C1 segment of cervical spinal cord (tissue), 14 donors: ENCODE measurements around the gene NCF4.

Experiments
- DNase-seq, 14 donors: peaks; one replicate each; lab custom pipeline; 2025; lab: John Stamatoyannopoulos, UW

The NCF4 gene

DNA sequence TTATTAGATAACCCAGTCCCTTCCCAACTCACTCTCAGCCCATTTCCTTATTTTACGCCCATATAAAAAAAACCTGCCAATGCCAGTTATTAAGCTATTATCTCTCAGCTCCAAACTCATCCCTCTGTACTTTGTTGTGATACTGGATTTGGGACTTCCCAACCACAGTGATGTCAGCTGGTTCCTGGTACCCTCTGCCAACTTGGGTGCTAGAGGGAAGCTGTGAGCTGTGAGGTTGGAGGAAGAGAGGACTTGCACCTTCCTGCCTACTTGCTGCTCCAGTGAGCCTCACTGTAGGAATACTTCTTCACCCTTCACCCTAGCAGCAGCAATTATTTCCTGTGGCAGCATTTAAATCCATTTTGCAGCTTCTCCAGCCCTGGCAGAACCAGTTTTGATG is 33.5 kb downstream of the NCF4 start:
- DNase-seq: no peak

DNA sequence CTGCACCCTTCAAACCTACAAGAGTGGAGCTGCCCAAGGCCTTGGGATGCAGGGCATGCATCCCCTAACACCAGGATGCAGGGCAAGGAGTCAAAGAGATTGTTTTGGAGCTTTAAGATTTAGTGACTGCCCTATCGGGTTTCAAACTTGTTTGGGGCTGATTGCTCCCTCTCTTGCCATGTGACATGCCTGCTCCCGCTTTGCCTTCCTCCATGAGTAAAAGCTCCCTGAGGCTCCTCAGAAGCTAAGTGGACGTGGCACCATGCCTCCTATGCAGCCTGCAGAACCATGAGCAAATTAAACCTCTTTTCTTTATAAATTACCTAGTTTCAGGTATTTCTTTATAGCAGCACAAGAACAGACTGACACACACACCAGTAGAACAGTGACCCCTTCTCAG is 36.8 kb downstream of the NCF4 start:
- no peak for DNase-seq

- no peak for DNase-seq
Observed at GRCh38 chr22:36898690-36899089, 37.9 kb downstream of the NCF4 start.

DNA sequence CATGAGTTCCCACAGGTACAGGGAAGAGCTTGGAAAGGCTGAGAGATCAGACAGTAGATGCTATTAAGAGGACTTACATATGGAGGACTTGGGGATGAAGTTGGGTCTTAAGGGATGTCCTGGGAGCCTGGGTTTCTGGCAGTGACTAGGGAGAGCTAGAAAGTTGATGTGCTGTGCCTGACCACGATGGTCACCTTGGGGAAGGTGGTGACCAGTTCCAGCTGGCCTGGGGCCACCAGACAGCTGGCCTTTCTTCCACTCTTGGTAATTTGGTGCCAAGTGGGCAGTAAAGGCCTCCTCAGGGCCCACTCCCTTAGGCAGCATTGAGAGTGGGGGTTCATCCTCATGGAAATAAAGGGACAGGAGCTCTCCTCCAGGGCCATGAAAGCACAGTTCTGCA is 38.7 kb downstream of the NCF4 start:
- DNase-seq: no peak

GRCh38 chr22:36900225-36900624 is 39.4 kb downstream of the NCF4 start:
- DNase-seq: no peak

- no peak for DNase-seq
Observed at GRCh38 chr22:36900880-36901279, 40.1 kb downstream of the NCF4 start.

GRCh38 chr22:36901411-36902142 is 40.8 kb downstream of the NCF4 start:
- no peak for DNase-seq

GRCh38 chr22:36902143-36902926 is 41.5 kb downstream of the NCF4 start:
- no peak for DNase-seq

- no peak for DNase-seq
Observed at GRCh38 chr22:36904260-36904880, 43.6 kb downstream of the NCF4 start.

- no peak for DNase-seq
Observed at GRCh38 chr22:36907253-36908195, 46.7 kb downstream of the NCF4 start.

GRCh38 chr22:36910461-36910860 is 49.7 kb downstream of the NCF4 start:
- no peak for DNase-seq

DNA sequence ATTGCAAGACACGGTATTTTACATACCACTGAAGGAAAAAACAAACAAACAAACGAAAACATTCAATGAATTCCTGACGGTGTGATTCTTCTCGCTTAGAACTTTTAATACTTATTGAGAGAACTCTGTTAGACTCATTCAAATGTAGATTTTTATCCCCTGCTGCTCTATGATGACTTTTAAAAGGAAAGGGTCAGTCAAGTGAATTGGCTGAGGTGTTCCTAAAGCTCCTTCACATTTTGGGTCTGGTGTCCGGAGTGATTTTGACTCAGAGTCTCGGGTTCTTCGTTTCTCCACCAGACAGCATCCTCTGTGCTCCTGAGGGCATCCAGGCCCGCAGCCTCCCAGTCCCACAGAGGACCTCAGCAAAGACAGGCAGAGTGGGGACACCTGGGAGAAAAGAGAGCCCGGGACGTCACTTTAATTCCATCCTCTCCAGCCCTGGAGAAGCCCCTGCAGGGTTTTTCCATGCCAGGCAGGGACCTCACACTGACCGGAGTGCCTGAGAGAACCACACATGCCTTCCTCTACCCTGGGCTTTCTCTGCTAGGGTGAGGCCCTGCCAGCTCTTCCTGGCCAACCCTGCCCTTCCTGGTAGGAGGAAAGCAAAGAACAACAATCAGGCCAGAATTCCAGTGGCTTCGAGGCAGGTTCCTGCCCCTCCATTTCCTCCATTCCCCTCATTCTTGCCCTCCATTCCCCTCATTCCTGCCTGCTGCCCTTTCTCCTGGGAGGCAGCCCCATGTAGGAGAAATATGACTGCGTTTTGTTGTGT is 51.3 kb downstream of the NCF4 start:
- DNase-seq: no peak

GRCh38 chr22:36912694-36913426 is 52.1 kb downstream of the NCF4 start:
- no peak for DNase-seq

- DNase-seq: peak in 7 of 14 donors; percentile 6 to 39 (median 27)
Observed at GRCh38 chr22:36913427-36914389, 52.9 kb downstream of the NCF4 start, which contains the start of gene CSF2RB. Gene CSF2RB, plus strand, starts transcription at chr22:36913628. Its CDS starts 8,580 bp downstream, at chr22:36922208.

DNA sequence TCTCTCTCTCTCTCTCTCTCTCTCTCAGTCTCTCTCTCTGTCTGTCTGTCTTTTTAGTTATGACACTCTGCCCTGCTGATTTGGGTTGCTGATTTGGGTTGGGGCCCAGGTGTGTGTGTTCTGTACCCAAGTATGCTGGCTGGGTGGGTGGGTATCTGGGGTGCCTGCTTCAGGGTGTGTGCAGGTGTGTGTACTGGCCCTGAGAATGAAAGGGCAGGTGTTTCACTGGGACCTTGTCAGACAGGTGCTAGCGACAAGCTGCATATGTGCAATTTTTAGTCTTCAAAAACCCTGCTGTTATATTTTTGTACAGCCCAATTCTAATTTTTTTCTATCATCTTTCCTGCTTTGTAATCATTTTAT is 53.6 kb downstream of the NCF4 start:
- DNase-seq: no peak

GRCh38 chr22:36916034-36916433 is 55.2 kb downstream of the NCF4 start:
- DNase-seq: no peak

GRCh38 chr22:36918586-36919284 is 57.9 kb downstream of the NCF4 start:
- no peak for DNase-seq
